HUDEP-2 (cell line): ENCODE results near the gene ANTXR1.
"Not testable (repeated sequence)": the region's sequence is repeated elsewhere in the genome, so short reads cannot be mapped to it uniquely, and the experiment has no call there.

Source experiments
- DNase-seq, 76 experiments: peaks; one replicate each; lab custom pipeline; 2025; ENCODE audit not compliant: unreplicated experiment in 76 of 76; lab: John Stamatoyannopoulos, UW

ANTXR1 gene

DNA sequence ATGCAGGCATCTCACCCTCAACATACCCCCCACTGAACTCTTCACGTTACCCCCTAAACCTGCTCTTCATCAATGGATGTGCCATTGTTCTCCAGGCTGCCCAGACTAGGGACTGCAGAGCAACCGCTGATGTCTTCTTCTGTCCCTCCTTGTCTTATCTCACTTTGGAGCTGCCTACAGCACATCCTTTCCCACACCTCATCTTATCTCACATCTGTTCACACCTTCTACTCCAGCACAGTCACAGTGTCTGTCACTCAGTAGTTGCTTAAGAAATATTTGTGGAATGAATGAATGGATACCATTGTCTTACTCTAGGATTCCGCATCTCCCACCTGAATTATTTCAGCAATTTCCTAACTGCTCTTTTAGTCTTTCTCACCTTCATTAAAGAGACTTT is 144.5 kb downstream of the ANTXR1 start:
- DNase-seq, result no peak

GRCh38 chr2:69159986-69160385 is 147.0 kb downstream of the ANTXR1 start:
- DNase-seq, result no peak

GRCh38 chr2:69162057-69162456 is 149.1 kb downstream of the ANTXR1 start:
- no peak for DNase-seq

GRCh38 chr2:69163109-69163508 is 150.1 kb downstream of the ANTXR1 start:
- no peak for DNase-seq

- DNase-seq, result no peak
Measured at GRCh38 chr2:69163556-69163955, 150.6 kb downstream of the ANTXR1 start.

DNA sequence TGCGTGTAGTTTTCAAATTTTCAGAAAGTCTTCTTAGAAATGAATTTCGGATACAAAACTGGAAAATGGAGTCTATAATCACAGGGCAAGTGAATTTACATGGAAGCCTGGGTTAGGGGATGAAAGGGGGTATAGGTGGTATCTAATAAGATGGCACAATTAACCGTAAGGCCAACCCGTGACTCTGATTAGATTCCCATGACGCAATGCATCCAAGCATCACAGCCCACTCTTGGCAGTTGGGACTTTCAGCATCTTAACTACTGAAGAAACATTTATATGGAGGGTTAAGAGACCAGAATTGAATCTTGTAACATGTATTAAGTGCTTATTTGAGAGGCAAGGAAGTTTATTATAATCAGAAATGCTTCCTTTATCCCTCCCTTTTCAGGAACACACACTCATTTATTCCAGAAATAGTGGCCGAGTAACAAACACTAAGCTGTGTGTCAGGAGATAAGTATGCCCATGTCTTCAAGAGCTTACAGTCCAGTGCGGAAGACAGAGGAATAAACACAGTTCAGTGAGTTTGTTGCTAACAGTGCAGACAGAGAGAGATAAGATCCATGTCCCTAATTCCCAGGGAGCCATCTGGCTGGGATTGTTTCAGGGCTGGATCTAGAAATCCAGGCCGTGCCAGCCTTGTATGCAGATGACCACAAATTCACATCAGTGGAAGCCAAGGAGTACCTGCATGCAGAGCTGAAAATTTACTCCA is 151.2 kb downstream of the ANTXR1 start:
- no peak for DNase-seq

DNA sequence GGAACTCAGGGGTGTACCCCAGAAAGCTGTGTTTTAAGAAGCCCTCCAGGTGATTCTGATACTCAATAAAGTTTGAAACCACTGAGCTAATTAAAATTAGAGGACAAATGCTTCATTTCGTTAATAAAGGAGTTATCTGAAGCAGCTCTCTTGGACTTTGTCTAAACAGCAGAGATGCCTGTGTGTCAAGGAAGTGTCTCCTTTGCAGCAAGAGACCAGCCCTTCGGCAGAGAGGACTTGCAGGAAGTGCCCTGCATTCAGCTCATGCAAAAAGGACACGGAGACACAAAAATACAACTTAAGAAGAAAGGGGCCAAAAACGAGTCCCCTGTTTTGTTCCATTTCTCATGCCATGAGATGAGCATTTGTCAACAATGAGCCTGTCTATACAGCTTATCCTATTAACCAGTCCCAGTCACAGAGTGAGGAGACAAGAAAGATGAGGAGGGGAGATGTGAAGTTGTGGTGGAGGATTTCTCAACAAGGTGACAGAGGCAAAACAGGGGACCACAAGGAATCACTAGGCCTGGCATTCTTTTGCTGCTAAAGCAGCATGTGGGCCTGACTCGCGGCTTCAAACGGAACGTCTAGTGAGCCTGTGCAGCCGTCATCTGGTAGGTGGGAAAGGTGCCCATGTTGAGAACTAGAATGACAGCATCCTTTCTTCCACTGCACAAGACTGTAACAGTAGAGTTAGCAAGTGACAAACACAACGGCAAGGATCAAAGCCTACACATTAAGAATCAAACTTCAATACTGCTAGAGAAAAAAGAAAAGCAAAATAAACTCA is 152.3 kb downstream of the ANTXR1 start:
- DNase-seq, result no peak

GRCh38 chr2:69166465-69166811 is 153.5 kb downstream of the ANTXR1 start:
- DNase-seq, result no peak

DNA sequence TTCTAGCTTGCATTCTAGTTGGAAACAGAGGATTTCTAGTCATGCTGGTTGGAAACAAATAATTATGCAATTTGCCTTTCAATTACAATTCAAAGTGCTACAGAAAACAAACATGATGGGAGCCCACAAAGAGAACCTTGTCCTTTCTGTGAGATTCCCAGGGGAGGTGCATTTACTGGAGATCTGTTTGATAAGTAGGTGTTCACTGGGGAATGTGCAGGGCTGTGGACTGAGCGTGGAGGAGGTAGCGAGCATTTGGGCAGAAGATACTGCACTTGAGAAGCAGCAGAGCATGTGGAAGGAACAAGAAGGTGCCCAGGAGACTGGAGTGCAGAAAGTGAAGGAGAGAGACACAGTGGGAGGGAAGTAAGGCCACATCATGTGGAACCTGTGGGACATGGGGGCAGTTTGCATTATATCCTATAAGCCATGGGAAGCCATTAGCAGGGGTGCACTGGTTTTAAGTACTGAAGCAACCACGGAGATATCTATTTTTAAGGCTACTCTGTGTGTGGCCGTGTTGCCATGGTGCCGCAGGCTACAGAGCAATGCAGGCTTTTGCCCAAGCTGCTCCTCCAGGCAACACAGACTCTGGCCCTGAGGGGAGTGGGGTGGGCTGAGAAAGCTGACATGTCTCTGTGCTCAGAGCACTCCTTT is 154.0 kb downstream of the ANTXR1 start:
- DNase-seq, result no peak

DNA sequence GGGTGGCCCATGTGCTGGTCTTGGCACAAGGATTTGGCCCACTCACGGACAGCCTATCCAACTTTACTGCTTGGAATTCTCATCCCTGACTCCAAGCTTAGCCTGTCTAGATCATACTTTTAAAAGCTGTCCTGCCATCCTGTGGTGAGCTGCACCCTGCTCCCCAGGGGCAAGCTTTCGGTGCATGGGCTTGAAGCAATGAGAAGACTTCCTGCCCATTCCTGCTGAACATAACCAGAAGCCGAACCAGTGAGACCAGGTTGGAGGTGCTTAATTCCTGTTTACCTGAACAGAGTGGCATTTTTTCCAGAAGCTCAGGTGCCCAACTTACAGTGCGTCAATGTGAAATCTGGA is 154.5 kb downstream of the ANTXR1 start:
- DNase-seq, result no peak

- DNase-seq, result no peak
Measured at GRCh38 chr2:69168144-69168813, 155.3 kb downstream of the ANTXR1 start.

DNA sequence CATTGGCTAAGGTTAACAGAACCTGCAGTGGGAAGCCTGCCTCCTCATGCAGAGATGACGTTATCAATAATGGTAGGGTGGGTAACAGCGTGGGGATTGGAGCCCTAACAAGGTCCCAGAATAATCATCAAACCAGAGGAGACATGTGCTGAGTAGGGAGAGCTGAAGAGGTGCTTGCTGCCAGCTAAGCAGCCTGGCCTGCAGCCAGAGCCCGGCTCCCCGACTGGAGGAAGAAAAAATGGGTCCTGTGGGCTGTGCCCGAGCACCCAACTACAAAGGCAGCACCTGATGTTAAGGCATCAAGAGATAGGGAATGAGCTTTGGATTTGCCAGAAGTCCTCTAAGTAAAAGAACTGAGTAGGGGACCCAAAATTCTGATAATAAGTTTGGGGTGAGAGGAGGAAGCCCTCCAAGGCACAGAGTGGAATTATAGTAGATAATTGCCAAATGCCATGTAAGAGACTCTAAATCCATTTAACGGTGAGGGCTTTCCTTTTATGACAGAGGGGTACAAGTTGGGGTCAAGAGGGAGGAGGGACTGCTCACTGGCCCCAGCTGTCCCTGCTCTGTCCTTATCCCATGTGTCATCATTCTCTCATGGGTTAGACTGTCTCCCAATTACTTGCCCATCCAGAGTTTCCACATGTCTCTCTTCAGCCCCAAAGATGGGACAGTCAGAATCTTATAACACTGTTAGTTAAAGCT is 156.1 kb downstream of the ANTXR1 start:
- DNase-seq, result no peak

- DNase-seq, result no peak
Measured at GRCh38 chr2:69169655-69170389, 156.8 kb downstream of the ANTXR1 start.

GRCh38 chr2:69170661-69171060 is 157.7 kb downstream of the ANTXR1 start:
- DNase-seq, result no peak

GRCh38 chr2:69171116-69171896 is 158.3 kb downstream of the ANTXR1 start:
- DNase-seq, result no peak

DNA sequence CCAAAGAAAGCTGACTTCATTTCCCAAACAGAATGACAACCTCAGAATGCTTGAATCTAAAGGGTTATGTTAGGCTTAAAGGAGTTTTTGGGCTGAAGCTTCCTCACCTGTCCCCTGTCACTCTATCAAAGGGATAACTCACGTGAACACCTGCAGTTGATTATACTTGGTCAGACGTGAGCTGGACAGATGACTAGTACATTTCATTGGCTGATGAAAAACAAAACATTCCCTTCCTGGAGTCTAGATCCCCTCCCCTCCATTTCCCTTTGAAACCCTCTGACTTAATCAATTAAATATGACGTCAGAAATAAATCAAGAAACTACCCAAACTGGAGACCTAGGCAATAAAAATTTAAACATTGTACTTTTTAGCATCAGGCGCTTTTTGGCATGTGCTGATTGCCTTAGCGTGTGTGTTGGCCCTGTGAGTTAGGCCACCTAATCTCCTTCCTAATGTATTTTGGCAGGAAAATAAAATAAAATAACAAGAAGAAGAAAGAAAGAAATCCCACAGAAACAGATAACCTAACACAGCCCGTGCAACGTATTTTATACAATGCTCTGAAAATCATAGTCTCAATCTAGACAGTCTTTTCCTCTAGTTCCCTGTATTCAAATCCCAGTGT is 159.0 kb downstream of the ANTXR1 start:
- no peak for DNase-seq

DNA sequence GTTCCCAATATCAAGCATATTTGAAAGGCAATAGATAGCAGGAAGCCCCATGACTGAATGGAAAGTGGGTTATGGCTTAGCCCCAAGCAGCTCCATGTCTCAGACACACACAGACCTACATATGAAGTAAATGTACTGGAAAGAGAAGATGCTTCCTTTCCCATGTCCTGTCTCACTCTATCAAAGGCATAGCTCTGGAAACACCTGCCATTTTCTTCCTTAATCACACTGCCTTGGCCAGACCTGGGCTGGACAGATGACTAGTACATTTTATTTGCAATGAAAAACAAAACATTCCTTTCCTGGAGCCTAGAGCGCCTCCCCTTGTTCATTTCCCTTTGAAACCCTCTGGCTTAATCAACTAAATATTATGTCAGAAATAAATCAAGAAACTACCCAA is 160.7 kb downstream of the ANTXR1 start:
- no peak for DNase-seq

DNA sequence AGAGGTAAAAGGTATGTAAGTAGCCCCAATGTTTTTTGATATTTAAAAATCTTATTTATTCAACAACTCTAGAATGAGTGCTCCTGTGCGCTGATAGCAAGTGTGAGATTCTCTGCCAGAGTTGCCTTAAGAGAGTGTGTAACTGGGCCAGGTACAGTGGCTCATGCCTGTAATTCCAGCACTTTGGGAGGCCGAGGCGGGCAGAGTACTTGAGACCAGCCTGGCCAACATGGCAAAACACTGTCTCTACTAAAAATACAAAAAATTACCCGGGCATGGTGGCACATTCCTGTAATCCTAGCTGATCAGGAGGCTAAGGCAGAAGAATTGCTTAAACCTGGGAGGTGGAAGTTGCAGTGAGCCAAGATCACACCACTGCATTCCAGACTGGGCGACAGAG is 161.2 kb downstream of the ANTXR1 start:
- DNase-seq, result not testable (repeated sequence)
